ENCODE results near the gene FCN2.

DNA sequence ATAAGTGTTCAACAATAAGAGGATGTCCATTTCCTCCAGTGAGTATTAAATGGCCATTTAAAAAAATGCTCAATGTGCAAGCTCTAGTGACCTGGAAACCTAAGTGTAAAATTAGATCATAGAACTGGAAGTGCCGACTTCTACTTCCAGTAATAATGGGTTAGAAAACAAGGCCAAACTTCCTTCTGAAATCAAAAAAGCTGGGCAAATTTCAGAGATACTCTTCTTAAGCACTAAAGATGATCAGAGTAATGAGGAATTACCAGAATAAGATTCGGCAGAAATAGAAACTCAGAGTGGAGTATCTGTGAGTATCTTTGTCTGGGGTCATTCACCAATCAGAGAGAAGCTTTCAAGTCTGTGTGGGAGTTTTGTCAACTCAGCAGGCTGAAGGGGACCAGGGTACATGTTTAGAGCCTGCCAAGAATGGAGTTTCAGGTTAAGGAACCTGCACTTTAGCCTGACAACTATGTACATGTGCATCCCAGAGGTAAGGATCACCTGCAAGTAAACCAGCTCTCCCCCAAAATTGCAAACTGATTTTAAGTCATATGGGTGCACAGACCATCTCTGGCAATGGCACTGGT is 17.1 kb downstream of the FCN2 start:
- TF ChIP-seq, protein P1, sequence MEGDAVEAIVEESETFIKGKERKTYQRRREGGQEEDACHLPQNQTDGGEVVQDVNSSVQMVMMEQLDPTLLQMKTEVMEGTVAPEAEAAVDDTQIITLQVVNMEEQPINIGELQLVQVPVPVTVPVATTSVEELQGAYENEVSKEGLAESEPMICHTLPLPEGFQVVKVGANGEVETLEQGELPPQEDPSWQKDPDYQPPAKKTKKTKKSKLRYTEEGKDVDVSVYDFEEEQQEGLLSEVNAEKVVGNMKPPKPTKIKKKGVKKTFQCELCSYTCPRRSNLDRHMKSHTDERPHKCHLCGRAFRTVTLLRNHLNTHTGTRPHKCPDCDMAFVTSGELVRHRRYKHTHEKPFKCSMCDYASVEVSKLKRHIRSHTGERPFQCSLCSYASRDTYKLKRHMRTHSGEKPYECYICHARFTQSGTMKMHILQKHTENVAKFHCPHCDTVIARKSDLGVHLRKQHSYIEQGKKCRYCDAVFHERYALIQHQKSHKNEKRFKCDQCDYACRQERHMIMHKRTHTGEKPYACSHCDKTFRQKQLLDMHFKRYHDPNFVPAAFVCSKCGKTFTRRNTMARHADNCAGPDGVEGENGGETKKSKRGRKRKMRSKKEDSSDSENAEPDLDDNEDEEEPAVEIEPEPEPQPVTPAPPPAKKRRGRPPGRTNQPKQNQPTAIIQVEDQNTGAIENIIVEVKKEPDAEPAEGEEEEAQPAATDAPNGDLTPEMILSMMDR (IDR thresholded peaks at IDR 0.05): no peak
- TF ChIP-seq POLR2A (IDR thresholded peaks at IDR 0.05): no peak
